Fibroblast of skin of scalp (primary cell): Measurements from ENCODE around the gene TTLL3.

ENCODE experiments used
- DNase-seq: peaks from one replicate; pipeline ENCODE4 v3.0.0-alpha.2; 2013

Gene TTLL3

DNA sequence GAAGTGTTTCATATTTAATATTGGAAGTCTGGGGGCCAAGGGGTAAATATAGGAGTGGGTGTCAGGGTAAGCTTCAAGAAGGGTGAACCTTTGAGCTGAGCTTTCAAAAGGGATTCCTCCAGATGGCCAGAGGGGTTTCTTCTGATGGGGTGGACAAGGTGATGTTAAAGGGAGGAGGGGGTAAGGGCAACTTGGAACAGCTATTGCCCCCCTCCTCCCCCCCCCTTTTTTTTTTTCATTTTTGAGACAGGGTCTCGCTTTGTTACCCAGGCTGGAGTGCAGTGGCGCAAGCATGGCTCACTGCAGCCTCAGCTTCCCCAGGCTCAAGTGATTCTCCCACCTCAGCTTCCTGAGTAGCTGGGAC is 2.1 kb upstream of the TTLL3 start:
- DNase-seq: no peak

DNA sequence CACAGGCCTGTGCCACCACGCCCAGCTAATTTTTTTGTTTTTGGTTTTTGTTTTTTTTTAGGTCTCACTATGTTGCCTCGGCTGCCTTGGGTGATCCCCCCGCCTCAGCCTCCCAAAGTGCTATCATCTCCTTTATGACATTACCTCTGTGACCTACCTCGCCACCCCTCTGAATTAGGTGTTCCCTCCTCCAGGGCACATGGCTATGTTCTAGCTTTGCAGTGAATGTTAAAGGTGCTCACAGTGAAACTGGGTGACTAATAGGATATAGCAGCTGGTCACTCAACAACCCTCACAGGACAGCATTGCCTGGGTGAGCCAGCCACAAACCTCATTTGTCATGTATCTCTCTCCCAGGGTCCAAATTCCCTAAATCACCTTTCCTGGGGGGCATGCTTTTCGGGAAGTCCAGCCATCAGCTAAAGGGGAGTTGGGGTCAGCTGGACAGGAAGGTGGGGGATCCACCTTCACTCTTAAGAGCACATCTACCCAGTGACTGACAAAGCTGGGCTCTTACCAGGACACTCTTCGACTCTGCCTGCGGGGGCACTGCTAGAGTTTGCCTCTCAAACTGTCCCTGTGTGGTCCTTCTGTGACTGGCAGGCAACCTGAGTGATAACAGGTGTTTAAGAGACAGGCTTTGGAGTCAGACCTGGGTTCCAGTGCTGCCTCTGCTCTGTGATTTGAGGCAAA is 1.6 kb upstream of the TTLL3 start:
- peak; percentile 36 for DNase-seq

DNA sequence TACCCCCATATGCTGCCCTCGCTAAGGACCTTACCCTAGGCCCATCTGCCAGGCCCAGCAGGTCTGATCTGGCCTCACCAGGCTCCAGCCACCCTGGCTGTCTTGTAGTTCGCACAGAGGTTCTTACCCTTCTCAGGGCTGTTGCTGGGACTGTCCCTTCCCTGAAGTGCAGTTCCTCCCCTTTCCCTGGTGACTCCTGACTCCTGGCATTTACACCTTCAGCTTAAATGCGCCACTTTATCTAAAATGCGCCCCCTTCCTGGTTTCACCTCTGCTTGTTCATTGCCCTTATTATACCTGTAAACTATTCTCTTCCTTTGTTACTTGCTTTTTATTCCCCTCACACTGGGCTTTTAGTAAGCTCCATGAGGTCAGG is 835 bp upstream of the TTLL3 start:
- DNase-seq: no peak

DNA sequence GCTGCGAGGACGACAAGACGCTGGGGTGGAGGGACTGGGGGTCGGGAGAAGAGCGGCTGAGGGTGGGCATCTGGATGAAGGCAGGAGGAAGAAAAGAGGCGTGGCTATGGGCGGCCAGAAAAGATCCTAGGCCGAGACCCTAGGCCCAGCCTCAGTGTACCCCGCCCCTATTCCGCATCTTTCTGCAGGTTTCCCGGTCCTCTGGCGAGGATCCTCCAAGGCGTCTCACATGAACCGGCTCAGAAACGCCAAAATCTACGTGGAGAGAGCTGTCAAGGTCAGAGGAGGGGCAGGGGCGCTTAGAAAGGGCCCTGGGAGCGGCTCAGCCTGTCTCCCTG is 340 bp downstream of the TTLL3 start:
- DNase-seq: no peak

DNA sequence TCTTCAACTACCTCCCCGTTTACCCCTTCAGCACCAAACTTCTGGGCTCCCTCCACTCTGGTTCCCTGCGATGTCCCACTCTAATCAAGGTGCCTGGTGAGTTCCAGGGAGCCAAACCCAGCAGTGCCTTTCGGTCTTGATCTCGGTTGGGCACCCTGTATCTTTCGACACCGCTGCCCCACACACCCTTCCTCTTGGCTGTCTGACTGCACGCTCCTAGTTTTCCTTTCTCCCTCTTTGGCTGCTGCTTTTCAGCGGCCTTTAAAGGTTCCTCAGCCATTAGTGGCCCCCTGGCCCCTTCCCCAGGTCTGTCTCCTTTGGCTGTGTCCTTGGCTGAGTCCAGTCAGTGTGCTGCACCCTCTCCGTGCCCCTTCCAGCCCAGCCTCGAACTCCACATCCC is 784 bp downstream of the TTLL3 start:
- DNase-seq: no peak

DNA sequence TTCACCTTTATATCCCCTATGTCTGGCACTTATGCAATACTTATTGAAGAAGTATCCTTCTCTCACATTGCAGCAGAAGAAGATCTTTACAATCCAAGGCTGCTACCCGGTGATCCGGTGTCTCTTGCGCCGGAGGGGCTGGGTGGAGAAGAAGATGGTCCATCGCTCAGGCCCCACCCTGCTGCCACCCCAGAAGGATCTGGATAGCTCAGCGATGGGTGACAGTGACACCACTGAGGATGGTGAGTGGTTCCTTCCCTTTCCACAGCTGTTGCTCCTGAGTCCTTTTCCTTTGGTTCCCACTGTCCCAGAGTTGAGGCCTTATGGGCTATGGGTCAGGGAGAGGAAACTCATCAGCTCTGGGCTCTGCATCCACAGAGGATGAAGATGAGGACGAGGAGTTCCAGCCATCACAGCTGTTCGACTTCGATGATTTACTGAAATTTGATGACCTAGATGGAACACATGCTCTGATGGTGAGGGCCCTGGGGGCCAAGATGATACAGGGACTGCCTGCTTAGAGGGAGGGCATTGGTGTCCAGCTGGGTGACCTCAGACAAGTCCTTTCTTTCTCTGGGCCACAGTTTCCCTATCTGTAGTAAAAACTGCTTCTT is 2.9 kb downstream of the TTLL3 start:
- no peak for DNase-seq

DNA sequence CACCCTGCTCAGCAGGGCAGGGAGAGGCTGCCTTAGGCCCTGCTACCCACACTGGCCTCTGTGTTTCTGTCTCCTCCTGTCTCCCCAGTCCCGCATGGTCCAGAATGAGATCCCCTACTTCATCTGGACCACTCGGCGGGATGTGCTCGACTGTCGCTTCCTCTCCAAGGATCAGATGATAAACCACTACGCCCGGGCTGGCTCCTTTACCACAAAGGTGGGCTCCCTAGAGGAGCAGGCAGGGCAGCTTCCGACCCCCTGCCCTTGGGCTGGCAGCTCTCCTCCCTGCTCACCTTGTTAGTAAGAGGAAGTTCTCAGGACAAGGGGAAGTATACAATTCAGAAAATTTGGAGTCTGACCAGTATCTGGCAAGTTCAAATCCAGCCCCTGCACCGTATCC is 5.9 kb downstream of the TTLL3 start:
- no peak for DNase-seq

DNA sequence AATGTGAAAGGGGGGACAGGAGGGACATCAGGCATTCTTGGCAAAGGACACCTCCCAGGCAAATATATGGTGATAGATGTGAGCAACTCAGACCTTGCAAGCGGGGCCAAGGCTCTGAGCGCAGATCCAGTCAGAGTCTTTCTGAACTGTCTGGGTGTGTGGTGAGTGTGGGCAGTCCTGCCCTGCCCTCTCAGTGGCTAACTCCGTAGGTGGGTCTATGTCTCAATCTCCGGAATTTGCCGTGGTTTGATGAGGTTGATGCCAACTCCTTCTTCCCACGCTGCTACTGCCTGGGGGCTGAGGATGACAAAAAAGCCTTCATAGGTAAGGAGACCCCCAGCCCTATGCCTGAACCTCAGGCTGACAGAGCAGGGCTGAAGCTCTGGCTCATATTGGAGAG is 7.4 kb downstream of the TTLL3 start:
- DNase-seq: no peak

DNA sequence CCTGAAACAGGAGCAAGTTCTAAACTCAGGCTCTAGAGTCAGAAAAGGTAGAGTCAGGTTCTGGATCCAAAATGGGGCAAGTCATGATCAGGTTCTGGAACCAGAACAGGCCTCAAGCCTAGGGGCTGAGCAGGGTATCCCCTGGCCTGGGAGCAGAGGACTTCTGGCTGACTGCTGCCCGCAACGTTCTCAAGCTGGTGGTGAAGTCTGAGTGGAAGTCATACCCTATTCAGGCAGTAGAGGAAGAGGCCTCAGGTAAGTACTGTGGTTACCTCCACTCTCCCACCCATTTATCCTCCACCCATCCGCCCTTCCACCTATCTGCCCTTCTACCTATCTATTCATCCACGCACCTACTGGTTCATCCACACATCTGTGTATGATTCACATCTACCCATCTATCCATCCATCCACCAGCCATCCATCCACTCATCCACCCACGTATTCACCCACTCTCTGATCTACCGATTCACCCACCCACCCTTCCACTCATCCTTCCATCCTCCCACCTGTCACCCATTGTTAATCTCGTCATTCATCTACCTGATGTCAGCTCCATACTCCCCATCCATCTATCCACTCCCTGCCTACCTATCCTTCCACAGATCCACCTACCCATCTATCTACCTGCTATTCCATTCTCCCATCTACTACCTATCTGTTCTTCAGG is 8.7 kb downstream of the TTLL3 start:
- no peak for DNase-seq

DNA sequence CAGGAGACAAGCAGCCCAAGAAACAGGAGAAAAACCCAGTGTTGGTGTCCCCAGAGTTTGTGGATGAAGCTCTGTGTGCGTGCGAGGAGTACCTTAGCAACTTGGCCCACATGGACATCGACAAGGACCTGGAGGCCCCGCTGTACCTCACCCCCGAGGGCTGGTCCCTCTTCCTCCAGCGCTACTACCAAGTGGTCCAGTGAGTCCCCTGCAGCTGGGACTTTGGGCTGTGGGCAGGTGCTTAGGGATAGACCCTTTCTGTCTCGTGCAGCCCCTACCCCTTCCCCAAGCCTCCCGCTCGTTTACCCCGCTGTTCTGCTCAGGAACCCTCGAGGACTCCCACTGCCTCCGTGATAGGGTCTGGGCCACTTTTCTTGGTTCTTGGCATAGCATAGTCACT is 10.5 kb downstream of the TTLL3 start:
- no peak for DNase-seq

DNA sequence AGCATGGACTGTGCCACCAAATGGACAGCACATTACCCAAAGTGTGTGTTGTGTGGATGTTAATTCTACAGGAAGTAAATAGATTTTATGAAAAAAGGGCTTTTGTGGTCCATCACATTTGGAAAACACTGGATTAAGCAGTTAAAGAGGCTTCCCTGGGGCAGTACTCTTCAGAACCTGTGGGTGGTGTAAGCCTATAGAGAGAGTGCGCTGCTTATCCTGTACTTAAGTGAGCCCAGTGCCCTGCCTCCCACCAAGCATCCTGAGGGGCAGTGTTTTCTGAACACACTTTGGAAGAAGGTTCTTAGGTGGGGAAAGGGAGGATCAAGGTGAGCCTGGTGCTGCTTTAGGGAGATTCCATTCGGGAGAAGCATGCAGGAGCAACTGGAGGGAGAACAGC is 10.9 kb downstream of the TTLL3 start:
- peak; percentile 15 for DNase-seq

DNA sequence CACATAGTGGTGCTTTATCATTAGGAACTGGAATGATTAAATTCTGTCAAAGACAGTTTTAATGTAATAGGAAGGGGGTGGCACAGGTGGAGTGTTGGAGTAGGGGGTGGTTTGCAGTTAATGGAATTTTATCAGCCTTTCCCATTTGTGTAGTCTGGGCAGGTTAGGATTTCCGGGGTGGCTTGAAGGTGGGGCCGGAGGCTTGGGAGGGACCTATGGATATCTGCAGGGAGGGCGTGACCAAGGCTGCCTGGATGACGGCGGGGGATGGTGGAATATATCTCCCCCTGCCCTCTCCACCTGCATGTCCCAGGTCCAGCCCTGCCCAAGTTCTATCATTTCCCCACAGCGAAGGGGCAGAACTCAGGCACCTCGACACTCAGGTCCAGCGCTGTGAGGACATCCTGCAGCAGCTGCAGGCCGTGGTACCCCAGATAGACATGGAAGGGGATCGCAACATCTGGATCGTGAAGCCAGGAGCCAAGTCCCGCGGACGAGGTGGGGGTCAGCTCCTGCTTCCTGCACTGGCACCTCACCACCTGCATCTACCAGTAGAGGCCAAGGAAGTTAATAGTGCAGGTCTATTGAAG is 15.5 kb downstream of the TTLL3 start:
- DNase-seq: no peak

DNA sequence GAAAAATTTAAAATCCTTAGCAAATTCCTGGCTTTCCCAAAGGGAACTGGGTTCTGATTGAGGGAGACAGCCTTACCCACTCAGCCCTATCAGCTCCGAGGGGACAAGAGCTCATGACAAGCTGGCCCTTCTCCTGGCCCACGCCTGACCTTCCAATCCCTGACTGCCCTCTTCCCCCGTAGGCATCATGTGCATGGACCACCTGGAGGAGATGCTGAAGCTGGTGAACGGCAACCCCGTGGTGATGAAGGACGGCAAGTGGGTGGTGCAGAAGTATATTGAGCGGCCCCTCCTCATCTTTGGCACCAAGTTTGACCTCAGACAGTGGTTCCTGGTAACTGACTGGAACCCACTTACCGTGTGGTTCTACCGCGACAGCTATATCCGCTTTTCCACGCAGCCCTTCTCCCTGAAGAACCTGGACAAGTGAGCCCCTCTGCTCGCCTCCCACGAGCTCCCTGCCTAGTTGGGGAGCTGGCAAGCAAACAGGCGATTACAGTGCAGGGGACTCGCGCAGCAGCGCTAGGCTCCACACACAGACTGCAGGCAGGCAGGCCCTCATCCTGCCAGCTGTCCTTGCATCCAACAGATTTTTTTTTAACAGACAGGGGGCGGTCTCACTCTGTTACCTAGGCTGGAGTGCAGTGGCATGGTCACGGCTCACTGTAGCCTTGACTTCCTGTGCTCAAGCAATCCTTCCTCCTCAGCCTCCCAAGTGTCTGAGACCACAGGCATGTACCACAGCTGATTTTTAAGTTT is 16.9 kb downstream of the TTLL3 start:
- DNase-seq: peak; percentile 22

DNA sequence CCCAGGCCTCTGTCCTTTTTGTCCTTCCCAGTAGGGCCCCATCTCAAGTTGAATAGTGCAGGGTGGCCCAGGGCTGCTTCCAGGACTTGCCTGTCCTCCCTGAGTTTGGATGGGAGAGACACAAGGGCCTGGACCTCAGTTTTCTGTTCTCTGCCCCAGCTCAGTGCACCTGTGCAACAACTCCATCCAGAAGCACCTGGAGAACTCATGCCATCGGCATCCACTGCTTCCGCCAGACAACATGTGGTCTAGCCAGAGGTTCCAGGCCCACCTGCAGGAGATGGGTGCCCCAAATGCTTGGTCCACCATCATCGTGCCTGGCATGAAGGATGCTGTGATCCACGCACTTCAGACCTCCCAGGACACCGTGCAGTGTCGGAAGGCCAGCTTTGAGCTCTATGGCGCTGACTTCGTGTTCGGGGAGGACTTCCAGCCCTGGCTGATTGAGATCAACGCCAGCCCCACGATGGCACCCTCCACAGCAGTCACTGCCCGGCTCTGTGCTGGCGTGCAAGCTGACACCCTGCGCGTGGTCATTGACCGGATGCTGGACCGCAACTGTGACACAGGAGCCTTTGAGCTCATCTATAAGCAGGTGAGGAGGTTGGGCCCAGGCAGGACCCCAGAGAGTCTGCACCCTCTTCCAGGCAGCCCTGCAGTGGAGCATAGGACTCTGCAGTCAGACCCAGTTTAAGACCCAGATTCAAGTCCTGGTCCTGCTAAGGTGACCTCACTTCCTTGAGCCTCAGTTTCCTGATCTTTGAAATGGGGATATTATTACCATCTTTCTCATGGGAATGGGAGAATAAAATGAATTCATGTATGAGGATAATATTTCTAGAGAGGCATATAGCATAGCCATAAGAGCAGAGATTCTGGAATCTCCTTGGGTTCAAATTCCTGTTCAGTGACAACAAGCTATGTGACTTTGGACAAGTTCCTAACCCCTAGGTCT is 19.0 kb downstream of the TTLL3 start:
- DNase-seq: no peak

DNA sequence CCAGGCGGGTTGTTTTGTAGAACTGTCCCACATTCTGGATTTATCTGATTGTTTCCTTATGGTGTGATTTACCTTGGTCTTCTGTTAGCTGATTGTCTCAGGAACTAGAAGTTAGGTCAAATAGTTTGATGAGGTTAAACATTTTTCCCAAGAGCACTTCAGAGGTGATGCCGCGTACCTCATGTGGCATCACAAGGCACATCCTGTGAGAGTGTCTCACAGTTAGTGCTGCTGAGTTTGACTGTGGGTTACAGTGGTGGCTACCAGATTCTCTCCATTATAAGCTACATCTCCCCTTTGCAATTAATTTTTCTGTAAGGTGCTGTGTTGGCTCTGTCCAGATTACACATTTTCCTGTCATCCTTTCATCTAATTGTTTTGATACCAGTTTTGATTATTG is 21.2 kb downstream of the TTLL3 start:
- DNase-seq: no peak

DNA sequence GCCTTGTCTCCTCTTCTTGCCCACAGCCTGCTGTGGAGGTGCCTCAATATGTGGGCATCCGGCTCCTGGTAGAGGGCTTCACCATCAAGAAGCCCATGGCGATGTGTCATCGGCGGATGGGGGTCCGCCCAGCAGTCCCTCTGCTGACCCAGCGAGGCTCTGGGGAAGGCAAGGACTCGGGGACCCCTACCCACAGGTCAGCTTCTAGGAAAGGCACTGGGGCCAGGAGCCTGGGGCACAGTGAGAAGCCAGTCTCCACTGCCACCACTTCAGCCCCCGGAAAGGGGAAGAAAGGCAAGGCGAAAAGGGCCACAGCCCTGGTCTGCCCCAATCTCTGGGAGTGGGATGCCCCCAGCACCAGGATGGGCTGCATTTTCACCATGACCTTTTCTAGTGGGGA is 23.0 kb downstream of the TTLL3 start:
- no peak for DNase-seq

DNA sequence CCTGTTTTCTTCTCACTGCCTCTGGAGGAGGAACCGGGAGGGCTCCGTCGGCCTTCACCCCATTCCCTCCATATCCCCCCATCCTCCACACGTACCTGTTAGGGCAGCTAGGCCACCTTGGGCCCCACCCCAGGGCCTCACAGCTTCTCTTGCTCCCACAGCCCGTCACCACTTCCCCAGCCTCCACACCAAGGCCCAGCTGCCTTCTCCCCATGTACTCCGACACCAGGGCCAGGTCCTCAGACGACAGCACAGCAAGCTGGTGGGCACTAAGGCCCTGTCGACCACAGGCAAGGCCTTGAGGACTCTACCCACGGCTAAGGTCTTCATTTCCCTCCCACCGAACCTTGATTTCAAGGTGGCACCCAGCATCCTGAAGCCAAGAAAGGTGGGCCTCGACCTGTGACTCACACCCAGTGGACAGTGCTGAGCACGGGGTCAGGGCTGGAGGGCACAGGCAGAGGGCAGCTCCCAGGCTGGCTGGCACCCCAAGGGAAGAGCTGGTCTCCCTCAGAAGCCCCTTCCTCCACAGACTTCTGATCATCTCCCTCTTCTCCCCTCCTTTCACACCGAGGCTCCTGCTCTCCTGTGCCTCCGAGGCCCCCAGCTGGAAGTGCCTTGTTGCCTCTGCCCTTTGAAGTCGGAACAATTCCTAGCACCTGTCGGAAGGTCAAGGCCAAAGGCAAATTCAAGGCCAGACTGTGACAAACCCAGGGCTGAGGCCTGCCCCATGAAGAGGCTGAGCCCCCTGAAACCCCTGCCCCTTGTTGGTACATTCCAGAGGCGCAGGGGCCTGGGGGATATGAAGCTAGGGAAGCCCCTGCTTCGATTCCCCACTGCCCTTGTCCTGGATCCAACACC is 24.7 kb downstream of the TTLL3 start:
- no peak for DNase-seq

DNA sequence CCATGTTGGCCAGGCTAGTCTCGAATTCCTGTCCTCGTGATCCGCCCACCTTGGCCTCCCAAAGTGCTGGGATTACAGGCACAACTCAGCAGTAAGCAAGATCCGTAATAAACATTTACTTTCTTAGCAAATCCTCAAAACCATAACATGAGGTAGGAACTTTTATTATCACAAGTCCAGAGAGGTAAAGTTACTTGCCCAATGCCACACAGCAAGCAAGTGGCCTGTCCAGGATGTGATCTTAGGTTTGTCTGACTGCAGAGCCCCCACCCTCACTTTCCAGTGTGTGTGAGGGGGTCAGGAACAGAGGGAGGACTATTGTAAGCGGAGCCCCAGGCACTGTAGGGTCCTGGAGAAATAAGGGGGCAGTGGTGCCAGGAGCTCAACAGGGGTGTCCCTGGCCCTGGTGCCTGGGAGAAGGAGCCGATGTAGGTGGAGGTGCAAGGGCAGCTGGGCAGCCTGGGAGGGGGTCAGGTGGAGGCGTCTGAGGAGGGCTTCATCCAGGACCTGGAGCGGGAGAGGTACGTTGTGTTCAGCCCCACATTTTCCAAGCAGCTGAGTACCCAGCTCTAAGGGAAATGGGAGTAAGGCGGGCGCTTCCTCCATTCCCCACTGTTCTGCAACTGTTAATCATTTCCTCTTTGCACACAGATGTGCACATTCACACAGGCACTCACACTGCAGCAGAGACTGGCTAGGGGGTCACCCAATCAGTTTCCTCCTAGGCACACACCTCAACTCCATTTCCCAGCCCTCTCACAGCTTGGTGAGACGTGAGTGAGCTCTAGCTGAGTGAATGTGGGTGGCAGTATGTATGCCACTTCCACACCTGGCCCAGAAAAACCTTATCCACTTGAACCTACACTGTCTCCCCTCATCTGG is 27.9 kb downstream of the TTLL3 start:
- DNase-seq: no peak

DNA sequence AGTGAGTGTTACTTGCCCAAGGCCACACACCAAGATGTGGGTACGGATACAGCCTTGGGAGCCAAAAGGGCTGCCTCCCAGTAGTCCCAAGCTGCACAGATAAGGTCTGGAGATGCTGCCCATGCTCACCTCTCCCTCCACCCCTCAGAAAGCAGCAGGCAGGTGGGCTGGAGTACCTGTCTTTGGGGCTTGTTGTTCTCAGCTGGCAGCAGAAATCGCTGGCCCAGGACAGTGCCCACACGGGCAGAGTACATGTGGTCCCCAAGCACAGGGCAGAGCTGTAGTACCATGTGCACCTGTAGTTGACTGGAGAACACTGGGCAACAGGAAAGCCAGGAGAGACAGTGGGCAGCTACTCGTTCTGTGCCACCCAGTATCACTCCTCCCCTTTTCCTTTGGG is 28.8 kb downstream of the TTLL3 start:
- DNase-seq: no peak

DNA sequence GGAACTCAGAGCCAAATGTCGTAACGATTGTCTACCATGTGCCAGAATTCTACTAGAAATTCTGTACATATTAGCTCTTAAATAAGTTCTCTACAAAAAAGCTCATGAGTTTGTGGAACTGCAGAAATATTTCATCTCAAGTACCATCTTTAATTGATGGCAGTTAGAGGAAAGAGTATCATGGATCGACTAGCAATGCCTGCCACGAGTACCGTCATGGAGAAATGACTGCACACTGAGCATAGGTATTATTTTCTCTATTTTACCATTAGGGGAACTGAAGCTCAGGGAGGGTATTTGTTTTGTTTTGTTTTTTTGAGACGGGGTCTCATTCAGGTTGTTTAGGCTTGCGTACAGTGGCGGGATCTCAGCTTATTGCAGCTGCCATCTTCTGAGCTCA is 31.0 kb downstream of the TTLL3 start:
- no peak for DNase-seq
